Measurements from ENCODE around the gene MTA3. TPM values are rescaled to one million over a fixed set of nuclear protein-coding genes. Genes with fewer than 3 reads are reported as not detected.

The MTA3 gene
- total and polyA plus RNA-seq, 2 donors (not counting 3 experiments of a cell fraction or from before 2014, with no cell fraction given), result 36.3 to 53.3 TPM

DNA sequence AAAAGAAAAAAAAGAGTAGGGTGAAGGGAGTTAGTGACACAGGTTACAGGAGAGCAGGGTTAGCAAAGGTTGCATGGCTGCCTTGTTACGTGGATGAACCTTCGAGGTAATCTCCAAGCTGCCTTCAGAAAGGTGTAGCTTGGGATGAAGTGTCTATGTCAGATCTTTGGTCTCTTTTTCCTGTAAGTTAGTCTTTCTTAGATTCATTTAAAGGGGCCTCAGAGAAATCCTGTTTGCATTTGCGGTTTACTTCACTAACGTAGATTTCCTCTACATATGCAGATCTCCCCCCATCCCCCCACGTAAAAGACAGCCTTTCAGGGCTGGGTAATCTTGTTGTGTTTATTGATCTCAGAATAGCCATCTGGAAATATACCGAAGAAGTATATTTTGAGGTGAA, 83.7 kb downstream of the MTA3 start:
- CTCF ChIA-PET, result no interaction called here
- peaks cover 12% of the 10 kb centered on the region for H3K4me1 ChIP-seq (ENCODE audit: control insufficient read depth, extremely low read depth, insufficient read depth, low read length)
- H4K20me1 ChIP-seq (replicated peaks; ENCODE audit: control insufficient read depth, extremely low read depth, insufficient read depth, low read length), result no peaks in the 10 kb centered on the region
- H3K27ac ChIP-seq (ENCODE audit: insufficient read depth, low read depth, low read length), result no peak overlapping the region
- H3K9me1 ChIP-seq (replicated peaks; ENCODE audit: control insufficient read depth, extremely low read depth, insufficient read depth, low read length), result no peaks in the 10 kb centered on the region
- no peak overlapping the region for H2AFZ ChIP-seq (ENCODE audit: low read depth, low read length)
- no peak overlapping the region for H3K4me2 ChIP-seq (ENCODE audit: insufficient read depth, low read length)
- no peak overlapping the region for H3K4me3 ChIP-seq (replicated peaks in 1 of 3; ENCODE audit: insufficient read depth in 1 of 3, low read depth in 1 of 3, low read length in 3 of 3)
- intact Hi-C loops (cut with micrococcal nuclease), result no loop called here
- DNase-seq (ENCODE audit: low read depth, low spot score) (no peak), FAIRE-seq (no peak)
- TF ChIP-seq, protein P1, sequence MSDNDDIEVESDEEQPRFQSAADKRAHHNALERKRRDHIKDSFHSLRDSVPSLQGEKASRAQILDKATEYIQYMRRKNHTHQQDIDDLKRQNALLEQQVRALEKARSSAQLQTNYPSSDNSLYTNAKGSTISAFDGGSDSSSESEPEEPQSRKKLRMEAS (IDR thresholded peaks at IDR 0.05; ENCODE audit: insufficient read depth, insufficient read length), result no peak
- no peak for TF ChIP-seq EZH2 (IDR thresholded peaks at IDR 0.05; ENCODE audit: borderline replicate concordance, low read depth, low read length, severe bottlenecking)
- no peak for TF ChIP-seq POLR2A (IDR thresholded peaks at IDR 0.05; ENCODE audit: low read depth, low read length)
- no peak for TF ChIP-seq JUN (IDR thresholded peaks at IDR 0.05; ENCODE audit: borderline replicate concordance, insufficient read depth, insufficient read length, low read depth)
- TF ChIP-seq MYC (IDR thresholded peaks at IDR 0.05; ENCODE audit: low read depth, low read length), result no peak
- no peak for TF ChIP-seq GATA2 (IDR thresholded peaks at IDR 0.05; ENCODE audit: insufficient read depth, insufficient read length, low read depth, low read length)
- TF ChIP-seq POLR2AphosphoS5 (IDR thresholded peaks at IDR 0.05; ENCODE audit: insufficient read depth, low read depth, low read length), result no peak
- TF ChIP-seq FOS (IDR thresholded peaks at IDR 0.05; ENCODE audit: borderline replicate concordance, insufficient read depth, low read length), result no peak
- TF ChIP-seq, protein P2, sequence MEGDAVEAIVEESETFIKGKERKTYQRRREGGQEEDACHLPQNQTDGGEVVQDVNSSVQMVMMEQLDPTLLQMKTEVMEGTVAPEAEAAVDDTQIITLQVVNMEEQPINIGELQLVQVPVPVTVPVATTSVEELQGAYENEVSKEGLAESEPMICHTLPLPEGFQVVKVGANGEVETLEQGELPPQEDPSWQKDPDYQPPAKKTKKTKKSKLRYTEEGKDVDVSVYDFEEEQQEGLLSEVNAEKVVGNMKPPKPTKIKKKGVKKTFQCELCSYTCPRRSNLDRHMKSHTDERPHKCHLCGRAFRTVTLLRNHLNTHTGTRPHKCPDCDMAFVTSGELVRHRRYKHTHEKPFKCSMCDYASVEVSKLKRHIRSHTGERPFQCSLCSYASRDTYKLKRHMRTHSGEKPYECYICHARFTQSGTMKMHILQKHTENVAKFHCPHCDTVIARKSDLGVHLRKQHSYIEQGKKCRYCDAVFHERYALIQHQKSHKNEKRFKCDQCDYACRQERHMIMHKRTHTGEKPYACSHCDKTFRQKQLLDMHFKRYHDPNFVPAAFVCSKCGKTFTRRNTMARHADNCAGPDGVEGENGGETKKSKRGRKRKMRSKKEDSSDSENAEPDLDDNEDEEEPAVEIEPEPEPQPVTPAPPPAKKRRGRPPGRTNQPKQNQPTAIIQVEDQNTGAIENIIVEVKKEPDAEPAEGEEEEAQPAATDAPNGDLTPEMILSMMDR (IDR thresholded peaks at IDR 0.05; ENCODE audit: extremely low read depth in 1 of 2, insufficient read depth in 1 of 2, low read depth in 1 of 2, low read length in 2 of 2), result no peak
- no peaks in the 10 kb centered on the region for H3K9me3 ChIP-seq (replicated peaks; ENCODE audit: control insufficient read depth, insufficient read depth, low read length)
- BruUV-seq (replicated peaks), result no TSS peak
- dilution Hi-C loops (cut with MboI; ENCODE audit: extremely low pct_ligation_motif_present, low sequenced_read_pairs), result no loop called here
- no peaks in the 10 kb centered on the region for H3K79me2 ChIP-seq (ENCODE audit: control insufficient read depth, insufficient read depth, low read length)
- H3K9ac ChIP-seq (replicated peaks; ENCODE audit: extremely low read depth, insufficient read depth, low read length), result no peak overlapping the region
- no peaks in the 10 kb centered on the region for H3K27me3 ChIP-seq (ENCODE audit: control insufficient read depth in 2 of 2, insufficient read depth in 2 of 2, low read length in 2 of 2)
- POLR2A ChIA-PET, result no interaction called here
- peaks cover under 1 to 3% of the 10 kb centered on the region in 2 experiments for H3K36me3 ChIP-seq (ENCODE audit: control insufficient read depth in 2 of 2, extremely low read depth in 1 of 2, insufficient read depth in 2 of 2, low read length in 2 of 2)

Measured in endothelial cell of umbilical vein (primary cell).